ENCODE data around the gene FBL.
"Not testable (repeated sequence)": the region's sequence is repeated elsewhere in the genome, so short reads cannot be mapped to it uniquely, and the experiment has no call there.

- TF ChIP-seq POLR2AphosphoS5 (IDR thresholded peaks at IDR 0.05; ENCODE audit: borderline replicate concordance, low read depth, low read length); EZH2 (IDR thresholded peaks at IDR 0.05); FOXP2 (optimal IDR thresholded peaks at IDR 0.05; ENCODE audit: control extremely low read depth, extremely low read length, insufficient read depth): not testable (repeated sequence)
These were observed 48.9 kb upstream of the FBL start for GRCh38 chr19:39895096-39895495.
